ENCODE data around the gene KLK15. TPM values are rescaled to one million over a fixed set of nuclear protein-coding genes. Genes with fewer than 3 reads are reported as not detected.
A peak's percentile ranks its signal among the peaks of the same experiment; 100 is the strongest.

Gene KLK15
- total RNA-seq, 1 donor from 2014 or later: not detected

DNA sequence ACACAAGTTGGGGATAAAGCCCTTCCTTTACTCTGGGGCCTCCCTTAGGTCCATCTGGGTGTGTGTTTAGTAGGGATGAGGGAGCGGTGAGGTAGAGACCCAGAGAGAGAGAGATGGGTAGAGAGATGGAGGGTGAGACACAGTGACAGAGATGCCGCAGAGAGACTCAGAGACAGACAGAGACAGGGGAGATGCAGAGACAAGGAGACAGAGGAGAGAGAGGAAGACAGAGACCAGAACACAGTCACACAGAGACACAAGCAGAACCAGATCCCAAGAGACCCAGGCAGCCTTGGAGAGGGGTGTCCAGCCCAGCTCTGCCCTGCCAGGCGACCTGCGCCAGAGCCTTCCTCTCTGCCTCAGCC is 12.1 kb downstream of the KLK15 start:
- Mint-ChIP-seq H3K27me3 (ENCODE audit: unreplicated experiment) (peaks cover 46% of the 10 kb centered on the region), H3K4me1 (ENCODE audit: unreplicated experiment) (peaks cover 21% of the 10 kb centered on the region), H3K27ac (ENCODE audit: unreplicated experiment) (no peak overlapping the region), H3K4me3 (ENCODE audit: unreplicated experiment) (no peak overlapping the region), H3K36me3 (ENCODE audit: unreplicated experiment) (no peaks in the 10 kb centered on the region), H3K9me3 (ENCODE audit: unreplicated experiment) (no peaks in the 10 kb centered on the region)
- no peak for DNase-seq (ENCODE audit: extremely low spot score, unreplicated experiment)
- no peak for TF ChIP-seq CTCF (IDR thresholded peaks at IDR 0.05)

DNA sequence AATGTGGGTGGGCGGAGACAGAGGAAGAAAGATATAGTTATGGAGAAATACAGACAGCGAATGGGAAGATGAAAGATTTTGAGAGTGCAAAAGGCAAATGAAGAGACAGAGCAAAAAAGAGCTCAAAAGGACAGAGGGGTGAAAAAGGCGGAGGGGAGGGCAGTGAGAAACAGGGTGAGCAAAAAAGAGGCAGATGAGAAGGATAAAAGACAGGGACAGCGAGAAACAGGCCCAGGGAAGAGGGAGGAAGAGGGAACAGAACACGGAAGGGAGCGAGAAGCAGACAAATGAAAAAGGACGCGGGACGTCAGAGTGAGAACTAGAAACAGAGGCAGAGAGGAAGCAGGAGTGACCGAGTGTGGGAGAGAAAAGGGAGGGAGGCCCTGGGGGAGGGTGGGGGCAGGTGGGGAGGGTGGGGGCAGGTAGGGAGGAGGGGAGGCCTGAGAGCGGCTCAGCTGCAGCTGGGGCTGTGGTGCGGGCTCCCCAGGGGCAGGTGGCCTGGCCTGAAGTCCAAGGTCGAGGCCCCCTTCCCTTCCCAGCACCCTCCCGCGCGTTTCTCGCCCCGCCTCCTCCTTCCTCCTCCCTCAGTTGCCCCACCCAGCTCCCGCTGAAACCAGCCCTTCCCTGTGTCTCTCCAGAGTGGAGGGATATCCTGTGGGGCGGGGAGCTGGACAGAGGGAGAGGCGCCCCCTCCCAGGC is 12.7 kb downstream of the KLK15 start:
- Mint-ChIP-seq H3K4me3 (ENCODE audit: unreplicated experiment) (peak overlapping the region; percentile 8), H3K9me3 (ENCODE audit: unreplicated experiment) (no peaks in the 10 kb centered on the region), H3K4me1 (ENCODE audit: unreplicated experiment) (peaks cover 21% of the 10 kb centered on the region), H3K27ac (ENCODE audit: unreplicated experiment) (no peak overlapping the region), H3K27me3 (ENCODE audit: unreplicated experiment) (peaks cover 50% of the 10 kb centered on the region), H3K36me3 (ENCODE audit: unreplicated experiment) (no peaks in the 10 kb centered on the region)
- no peak for TF ChIP-seq CTCF (IDR thresholded peaks at IDR 0.05)
- DNase-seq (ENCODE audit: extremely low spot score, unreplicated experiment): no peak

GRCh38 chr19:50820086-50820485 is 13.3 kb downstream of the KLK15 start:
- Mint-ChIP-seq H3K27me3 (ENCODE audit: unreplicated experiment) (peaks cover 50% of the 10 kb centered on the region), H3K27ac (ENCODE audit: unreplicated experiment) (no peak overlapping the region), H3K4me3 (ENCODE audit: unreplicated experiment) (no peak overlapping the region), H3K4me1 (ENCODE audit: unreplicated experiment) (peaks cover 21% of the 10 kb centered on the region), H3K36me3 (ENCODE audit: unreplicated experiment) (no peaks in the 10 kb centered on the region), H3K9me3 (ENCODE audit: unreplicated experiment) (no peaks in the 10 kb centered on the region)
- TF ChIP-seq CTCF (IDR thresholded peaks at IDR 0.05): no peak
- no peak for DNase-seq (ENCODE audit: extremely low spot score, unreplicated experiment)

DNA sequence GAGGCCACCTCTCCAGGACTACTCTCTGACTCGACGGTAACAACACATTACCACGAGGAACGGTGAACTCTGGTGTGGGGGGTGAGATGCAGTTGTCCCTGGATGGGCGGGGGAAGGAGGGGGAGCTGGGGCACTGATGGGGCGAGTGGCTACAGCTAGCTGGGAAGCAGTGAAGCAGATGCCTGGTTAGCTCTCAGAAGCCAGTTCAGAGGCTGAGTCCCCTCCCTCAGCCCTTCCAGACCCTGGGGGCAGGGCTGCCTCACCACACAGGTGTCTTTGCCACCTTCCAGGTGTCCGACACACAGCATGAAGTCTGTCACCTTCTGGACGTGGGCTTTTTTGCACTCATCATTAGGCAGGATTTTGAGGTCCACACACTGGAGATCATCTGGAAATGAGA is 13.7 kb downstream of the KLK15 start:
- Mint-ChIP-seq H3K27ac (ENCODE audit: unreplicated experiment) (no peak overlapping the region), H3K27me3 (ENCODE audit: unreplicated experiment) (peaks cover 50% of the 10 kb centered on the region), H3K4me3 (ENCODE audit: unreplicated experiment) (no peak overlapping the region), H3K9me3 (ENCODE audit: unreplicated experiment) (no peaks in the 10 kb centered on the region), H3K36me3 (ENCODE audit: unreplicated experiment) (no peaks in the 10 kb centered on the region), H3K4me1 (ENCODE audit: unreplicated experiment) (peaks cover 21% of the 10 kb centered on the region)
- TF ChIP-seq CTCF (IDR thresholded peaks at IDR 0.05): no peak
- no peak for DNase-seq (ENCODE audit: extremely low spot score, unreplicated experiment)

DNA sequence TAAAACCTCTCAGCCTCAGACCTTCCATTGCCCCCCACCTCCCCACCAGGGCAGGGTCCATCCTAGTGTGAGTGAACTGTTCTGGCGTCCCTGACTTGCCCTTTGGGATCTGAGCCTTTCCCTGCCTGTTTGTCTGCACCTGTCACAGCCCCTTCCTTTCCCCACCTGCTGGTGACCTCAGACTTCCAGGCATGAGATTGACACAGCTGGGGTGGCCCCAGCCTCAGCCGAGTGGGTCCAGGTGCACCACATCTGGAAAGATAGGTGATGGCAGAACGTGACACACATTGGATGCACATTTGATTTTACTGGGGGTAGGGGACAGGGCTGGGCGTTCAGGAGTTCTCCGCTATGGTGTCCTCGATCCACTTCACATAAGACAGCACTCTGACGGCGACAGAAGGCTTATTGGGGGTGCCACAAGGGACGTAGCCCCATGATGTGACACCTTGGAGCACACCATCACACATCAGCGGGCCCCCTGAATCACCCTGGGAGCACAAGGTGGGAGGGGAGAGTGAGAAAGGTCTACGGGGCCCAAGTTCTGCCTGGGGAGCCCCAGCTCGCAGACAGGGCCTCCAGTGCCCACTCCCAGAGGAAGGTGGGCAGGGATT is 14.4 kb downstream of the KLK15 start:
- peak overlapping the region; percentile 33 for H3K4me3 Mint-ChIP-seq (ENCODE audit: unreplicated experiment)
- H3K36me3 Mint-ChIP-seq (ENCODE audit: unreplicated experiment): no peaks in the 10 kb centered on the region
- TF ChIP-seq CTCF (IDR thresholded peaks at IDR 0.05): no peak
- H3K4me1 Mint-ChIP-seq (ENCODE audit: unreplicated experiment): peaks cover 21% of the 10 kb centered on the region
- H3K27me3 Mint-ChIP-seq (ENCODE audit: unreplicated experiment): peaks cover 50% of the 10 kb centered on the region
- no peak for DNase-seq (ENCODE audit: extremely low spot score, unreplicated experiment)
- no peak overlapping the region for H3K27ac Mint-ChIP-seq (ENCODE audit: unreplicated experiment)
- no peaks in the 10 kb centered on the region for H3K9me3 Mint-ChIP-seq (ENCODE audit: unreplicated experiment)

Data from osteocyte (in vitro differentiated cells).